Fibroblast of villous mesenchyme (primary cell): Measurements from ENCODE around the gene ATP23. TPM values are rescaled to one million over a fixed set of nuclear protein-coding genes. Genes with fewer than 3 reads are reported as not detected.

Source experiments
- DNase-seq: peaks from one replicate; pipeline ENCODE4 v3.0.0-alpha.2; 2010; ENCODE audit warnings: low read depth
- H3K4me3 ChIP-seq: 2 replicates; pipeline ENCODE4 v1.5.1; 2011; ENCODE audit warnings: low read depth, mild to moderate bottlenecking, low read length
- total RNA-seq: library from RNA; depleted of rRNA; stranded (reverse); fragments of >200 nt; gene quantifications from 2 replicates; pipeline ENCODE4 v1.2.3, GENCODE V29; 2012
- TF ChIP-seq, protein P1 (sequence below): IDR thresholded peaks from 2 replicates; pipeline ENCODE4 v1.5.1; 2012; ENCODE audit warnings: low read depth, mild to moderate bottlenecking, low read length; ENCODE audit not compliant: insufficient read depth

The ATP23 gene
- total RNA-seq, 1 donor = 9.9 TPM

- no peak for DNase-seq
- TF ChIP-seq, protein P1, sequence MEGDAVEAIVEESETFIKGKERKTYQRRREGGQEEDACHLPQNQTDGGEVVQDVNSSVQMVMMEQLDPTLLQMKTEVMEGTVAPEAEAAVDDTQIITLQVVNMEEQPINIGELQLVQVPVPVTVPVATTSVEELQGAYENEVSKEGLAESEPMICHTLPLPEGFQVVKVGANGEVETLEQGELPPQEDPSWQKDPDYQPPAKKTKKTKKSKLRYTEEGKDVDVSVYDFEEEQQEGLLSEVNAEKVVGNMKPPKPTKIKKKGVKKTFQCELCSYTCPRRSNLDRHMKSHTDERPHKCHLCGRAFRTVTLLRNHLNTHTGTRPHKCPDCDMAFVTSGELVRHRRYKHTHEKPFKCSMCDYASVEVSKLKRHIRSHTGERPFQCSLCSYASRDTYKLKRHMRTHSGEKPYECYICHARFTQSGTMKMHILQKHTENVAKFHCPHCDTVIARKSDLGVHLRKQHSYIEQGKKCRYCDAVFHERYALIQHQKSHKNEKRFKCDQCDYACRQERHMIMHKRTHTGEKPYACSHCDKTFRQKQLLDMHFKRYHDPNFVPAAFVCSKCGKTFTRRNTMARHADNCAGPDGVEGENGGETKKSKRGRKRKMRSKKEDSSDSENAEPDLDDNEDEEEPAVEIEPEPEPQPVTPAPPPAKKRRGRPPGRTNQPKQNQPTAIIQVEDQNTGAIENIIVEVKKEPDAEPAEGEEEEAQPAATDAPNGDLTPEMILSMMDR = no peak
- no peak overlapping the region for H3K4me3 ChIP-seq
Observed at GRCh38 chr12:57909056-57909455, 32.3 kb upstream of the ATP23 start.

DNA sequence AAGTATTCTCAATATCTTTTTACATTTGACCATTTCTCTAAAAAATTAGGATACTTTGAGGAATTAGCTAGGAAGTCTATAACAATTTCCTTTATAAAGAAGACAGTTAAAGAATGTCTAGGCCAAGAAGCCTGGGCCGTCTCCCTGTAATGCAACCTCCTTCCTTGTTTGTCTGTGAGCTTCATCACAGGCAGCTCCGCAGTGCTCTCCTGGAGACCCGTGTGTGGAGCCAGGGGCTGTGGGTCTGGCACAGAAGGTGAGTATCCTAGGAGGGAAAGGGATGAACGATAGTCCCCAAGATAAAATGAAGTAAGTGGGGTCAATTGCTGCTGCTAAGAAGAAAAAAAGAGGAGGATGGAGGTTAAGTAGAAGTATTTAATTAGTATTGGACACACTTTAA lies 31.8 kb upstream of the ATP23 start:
- no peak overlapping the region for H3K4me3 ChIP-seq
- no peak for DNase-seq
- TF ChIP-seq, protein P1 = no peak

- H3K4me3 ChIP-seq = no peak overlapping the region
- TF ChIP-seq, protein P1 = no peak
- DNase-seq = no peak
Observed at GRCh38 chr12:57918147-57918546, 23.2 kb upstream of the ATP23 start.

DNA sequence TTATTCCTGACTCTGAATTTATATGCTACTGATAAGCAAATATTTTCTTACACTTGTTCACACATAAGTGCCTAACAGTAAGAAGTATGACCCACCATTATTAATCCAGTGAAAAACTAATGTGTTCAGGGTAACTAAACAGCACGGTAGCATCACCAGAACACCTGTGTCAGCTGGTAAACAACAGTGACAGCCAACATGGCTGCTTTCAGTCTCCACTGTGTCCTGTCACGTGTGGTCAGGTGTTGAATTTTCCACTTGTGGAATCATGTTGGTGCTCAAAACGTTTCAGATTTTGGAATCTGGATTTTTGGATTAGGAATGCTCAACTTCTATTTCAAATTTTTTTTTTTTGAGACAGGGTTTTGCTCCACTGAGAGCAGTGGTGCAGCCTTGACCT lies 14.3 kb upstream of the ATP23 start:
- TF ChIP-seq, protein P1 = no peak
- DNase-seq = no peak
- H3K4me3 ChIP-seq = no peak overlapping the region

DNA sequence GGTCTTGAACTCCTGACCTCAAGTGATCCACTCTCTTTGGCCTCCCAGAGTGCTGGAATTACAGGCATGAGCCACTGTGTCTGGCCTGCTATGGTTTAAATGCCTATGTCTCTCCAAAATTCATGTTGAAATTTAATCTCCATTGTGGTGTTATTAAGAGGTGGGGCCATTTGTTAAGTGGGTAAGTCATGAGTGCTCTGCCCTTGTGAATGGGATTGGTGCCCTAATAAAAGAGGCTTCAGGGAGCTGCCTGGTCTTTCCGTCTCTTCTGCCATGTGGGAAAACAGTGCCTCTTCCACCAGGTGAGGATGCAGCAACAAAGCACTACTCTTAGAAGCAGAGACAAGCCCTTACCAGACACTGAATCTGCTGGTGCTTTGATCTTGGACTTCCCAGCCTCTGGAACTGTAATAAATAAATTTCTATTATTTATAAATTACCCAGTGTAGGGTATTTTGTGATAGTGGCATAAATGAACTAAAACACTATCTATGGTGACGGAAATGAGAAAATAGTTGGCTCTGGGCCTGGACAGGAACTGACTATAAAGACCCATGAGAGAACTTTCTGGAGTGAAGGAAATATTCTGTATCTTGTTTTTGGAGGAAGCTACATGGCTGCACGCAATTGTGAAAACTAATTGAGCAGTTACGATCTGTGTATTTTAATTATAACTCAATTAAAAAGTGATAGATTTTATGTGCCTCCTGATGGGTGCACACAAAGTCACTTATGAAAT lies 12.1 kb upstream of the ATP23 start:
- TF ChIP-seq, protein P1 = no peak
- DNase-seq = no peak
- no peak overlapping the region for H3K4me3 ChIP-seq

- TF ChIP-seq, protein P1 = no peak
- no peak overlapping the region for H3K4me3 ChIP-seq
- no peak for DNase-seq
Observed at GRCh38 chr12:57934819-57935218, 6.5 kb upstream of the ATP23 start.

DNA sequence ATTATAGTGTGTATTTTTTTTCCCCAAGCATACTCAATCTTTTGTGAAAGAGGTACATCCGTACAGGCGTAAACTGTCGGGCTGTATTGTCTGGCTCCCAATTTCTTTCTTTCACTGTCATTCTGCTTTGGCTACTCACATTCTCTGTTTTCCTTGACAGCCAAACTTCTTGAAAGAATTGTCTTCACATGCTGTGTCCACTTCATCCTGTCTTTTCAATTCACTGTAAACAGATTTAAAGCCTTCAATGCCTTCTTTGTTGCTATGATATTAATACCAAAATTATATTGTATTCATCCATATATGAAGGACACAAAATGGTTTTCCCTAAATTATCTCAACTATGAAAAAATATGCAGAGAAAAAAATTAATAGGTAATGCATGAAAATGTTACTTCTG lies 6.0 kb upstream of the ATP23 start:
- TF ChIP-seq, protein P1 = no peak
- H3K4me3 ChIP-seq = peak overlapping the region; percentile 81
- no peak for DNase-seq
